H1 (cell line): ENCODE measurements around the gene TTC34. TPM values are rescaled to one million over a fixed set of nuclear protein-coding genes. Genes with fewer than 3 reads are reported as not detected.

Experiments used
- CTCF ChIA-PET: fragments of 300-600 bp; sonication (Branson Sonifier 250); formaldehyde crosslinking; loops from one replicate; lab custom pipeline; 2021; ENCODE audit not compliant: partially characterized antibody; lab: Charles Lee
- POLR2A ChIA-PET: fragments of 300-600 bp; sonication (Branson Sonifier 250); formaldehyde crosslinking; loops from one replicate; lab custom pipeline; 2021; ENCODE audit warnings: inconsistent platforms; ENCODE audit not compliant: partially characterized antibody; lab: Charles Lee
- DNase-seq, 2 experiments: peaks; one replicate each; pipeline versions ENCODE4 v3.0.0 to v3.0.0-alpha.2; 2010 to 2022; ENCODE audit warnings: low spot score in 2 of 2, low read depth in 1 of 2, mixed read lengths in 1 of 2
- FAIRE-seq: peaks from 2 replicates; lab custom pipeline; 2011; peaks lifted over from hg19 to GRCh38; lab: Jason Lieb, UNC
- H2AFZ ChIP-seq: 2 replicates; pipeline ENCODE4 v1.8.1; 2012; ENCODE audit warnings: low read length, inconsistent platforms
- H2AK5ac ChIP-seq: 2 replicates; pipeline ENCODE4 v1.6.1; 2013; ENCODE audit warnings: low read depth, low read length
- H2BK120ac ChIP-seq: replicated peaks from 2 replicates; pipeline ENCODE3; 2013; ENCODE audit warnings: low read depth, low read length, inconsistent platforms
- H2BK12ac ChIP-seq: 2 replicates; pipeline ENCODE4 v1.6.1; 2013; ENCODE audit warnings: low read depth, low read length
- H2BK15ac ChIP-seq: 2 replicates; pipeline ENCODE4 v1.6.1; 2013; ENCODE audit warnings: low read length
- H2BK20ac ChIP-seq: 2 replicates; pipeline ENCODE4 v1.6.1; 2013; ENCODE audit warnings: low read length
- H2BK5ac ChIP-seq: 2 replicates; pipeline ENCODE4 v1.6.1; 2013; ENCODE audit warnings: low read depth, low read length
- H3K14ac ChIP-seq: 2 replicates; pipeline ENCODE4 v1.6.1; 2013; ENCODE audit warnings: inconsistent platforms; ENCODE audit not compliant: insufficient read length
- H3K18ac ChIP-seq: 2 replicates; pipeline ENCODE4 v1.6.1; 2013; ENCODE audit warnings: low read length; ENCODE audit errors: extremely low read depth
- H3K23ac ChIP-seq: 2 replicates; pipeline ENCODE4 v1.6.1; 2013; ENCODE audit warnings: inconsistent platforms; ENCODE audit not compliant: insufficient read length
- H3K23me2 ChIP-seq: 2 replicates; pipeline ENCODE4 v1.6.1; 2013; ENCODE audit warnings: low read depth, low read length
- H3K27ac ChIP-seq: 2 replicates; pipeline ENCODE4 v1.6.1; 2011; ENCODE audit warnings: low read depth, low read length, inconsistent platforms
- H3K27me3 ChIP-seq, 4 experiments: replicated peaks in 1 of 4; 1 replicate in 1 of 4; 2 replicates in 3 of 4; pipeline versions ENCODE4 v1.6.1 to v1.8.1; 2011 to 2013; ENCODE audit warnings: low read length in 3 of 4, mild to moderate bottlenecking in 3 of 4, inconsistent platforms in 2 of 4, mixed read lengths in 2 of 4, moderate library complexity in 1 of 4; ENCODE audit not compliant: control insufficient read depth in 3 of 4, insufficient read depth in 3 of 4; ENCODE audit errors: extremely low read depth in 1 of 4
- H3K36me3 ChIP-seq, 4 experiments: 2 replicates each; pipeline versions ENCODE4 v1.6.1 to v1.8.1; 2011 to 2013; ENCODE audit warnings: mild to moderate bottlenecking in 4 of 4, low read length in 3 of 4, moderate library complexity in 2 of 4, control low read depth in 1 of 4, inconsistent platforms in 1 of 4; ENCODE audit not compliant: insufficient read depth in 4 of 4, control insufficient read depth in 2 of 4
- H3K4ac ChIP-seq: replicated peaks from 2 replicates; pipeline ENCODE3; 2013; ENCODE audit warnings: low read length, low read depth, mixed read lengths, inconsistent platforms; ENCODE audit not compliant: insufficient read length
- H3K4me1 ChIP-seq, 4 experiments: replicated peaks in 1 of 4; 1 replicate in 1 of 4; 2 replicates in 3 of 4; pipeline versions ENCODE4 v1.6.1 to v1.8.1; 2011 to 2013; ENCODE audit warnings: low read length in 3 of 4, inconsistent platforms in 2 of 4, mixed read lengths in 1 of 4; ENCODE audit not compliant: insufficient read depth in 4 of 4, control insufficient read depth in 3 of 4
- H3K4me2 ChIP-seq, 2 experiments: 2 replicates each; pipeline versions ENCODE4 v1.6.1 to v1.8.1; 2011 to 2013; ENCODE audit warnings: low read depth in 2 of 2, low read length in 2 of 2, control low read depth in 1 of 2, inconsistent platforms in 1 of 2, mild to moderate bottlenecking in 1 of 2; ENCODE audit not compliant: insufficient read depth in 1 of 2
- H3K4me3 ChIP-seq, 4 experiments: fragments of 200-600, 300-600 bp in 1 of 4; sonication (generic), shearing (Covaris generic), sonication (Bioruptor Twin) in 1 of 4; 2 replicates each; pipeline versions ENCODE4 v1.5.1 to v1.8.1; 2011 to 2016; ENCODE audit warnings: low read length in 4 of 4, low read depth in 3 of 4, control low read depth in 2 of 4, inconsistent platforms in 2 of 4, mild to moderate bottlenecking in 2 of 4, mixed read lengths in 1 of 4, moderate library complexity in 1 of 4; ENCODE audit not compliant: insufficient read depth in 2 of 4; ENCODE audit errors: extremely low read depth in 1 of 4
- H3K56ac ChIP-seq: replicated peaks from 2 replicates; pipeline ENCODE3; 2013; ENCODE audit warnings: low read depth, mild to moderate bottlenecking, mixed read lengths, low read length, inconsistent platforms; ENCODE audit not compliant: insufficient read length
- H3K79me1 ChIP-seq: 2 replicates; pipeline ENCODE4 v1.6.1; 2013; ENCODE audit warnings: low read depth, low read length, control low read depth
- H3K79me2 ChIP-seq, 2 experiments: 2 replicates each; pipeline versions ENCODE4 v1.6.1 to v1.8.1; 2012 to 2013; ENCODE audit warnings: low read length in 2 of 2, mild to moderate bottlenecking in 2 of 2, inconsistent platforms in 1 of 2; ENCODE audit not compliant: insufficient read depth in 2 of 2, control insufficient read depth in 1 of 2
- H3K9ac ChIP-seq, 4 experiments: replicated peaks in 1 of 4; 1 replicate in 1 of 4; 2 replicates in 3 of 4; pipeline versions ENCODE4 v1.6.1 to v1.8.1; 2011 to 2013; ENCODE audit warnings: low read depth in 3 of 4, low read length in 3 of 4, control low read depth in 2 of 4, mild to moderate bottlenecking in 2 of 4, moderate library complexity in 2 of 4, inconsistent platforms in 1 of 4; ENCODE audit errors: extremely low read depth in 1 of 4
- H3K9me3 ChIP-seq, 2 experiments: 2 replicates each; pipeline versions ENCODE4 v1.6.1 to v1.8.1; 2012 to 2013; ENCODE audit warnings: mild to moderate bottlenecking in 2 of 2, moderate library complexity in 2 of 2, control low read depth in 1 of 2, inconsistent platforms in 1 of 2, low read depth in 1 of 2, low read length in 1 of 2, mixed read lengths in 1 of 2; ENCODE audit not compliant: insufficient read depth in 2 of 2
- H4K20me1 ChIP-seq, 2 experiments: replicated peaks in 1 of 2; 2 replicates each; pipeline versions ENCODE3 to v1.8.1; 2011 to 2013; ENCODE audit warnings: inconsistent platforms in 2 of 2, low read length in 2 of 2, mild to moderate bottlenecking in 1 of 2; ENCODE audit not compliant: insufficient read depth in 2 of 2, control insufficient read depth in 1 of 2
- H4K5ac ChIP-seq: 2 replicates; pipeline ENCODE4 v1.6.1; 2013; ENCODE audit warnings: low read length, low read depth, mixed read lengths, inconsistent platforms; ENCODE audit not compliant: insufficient read length
- H4K8ac ChIP-seq: 2 replicates; pipeline ENCODE4 v1.8.0; 2013; ENCODE audit warnings: mild to moderate bottlenecking, moderate library complexity, low read length, inconsistent platforms; ENCODE audit not compliant: insufficient read depth; ENCODE audit errors: extremely low read depth
- H4K91ac ChIP-seq: replicated peaks from 2 replicates; pipeline ENCODE3; 2013; ENCODE audit warnings: low read length, mixed read lengths, inconsistent platforms; ENCODE audit not compliant: insufficient read length
- CTBP2 ChIP-seq: IDR thresholded peaks from 2 replicates; pipeline ENCODE4 v1.7.0; 2011; ENCODE audit warnings: borderline replicate concordance, mild to moderate bottlenecking, moderate library complexity, mixed read lengths, low read length; ENCODE audit not compliant: insufficient read depth, insufficient read length
- EZH2 ChIP-seq: fragments of 200-600 bp; sonication (generic); IDR thresholded peaks from 2 replicates; pipeline ENCODE4 v1.7.1; 2012; ENCODE audit warnings: low read depth, mild to moderate bottlenecking, moderate library complexity, low read length, inconsistent platforms; ENCODE audit not compliant: severe bottlenecking
- HDAC6 ChIP-seq: IDR thresholded peaks from one replicate; pipeline ENCODE4 v1.7.1; 2012; ENCODE audit warnings: low read depth, mild to moderate bottlenecking, inconsistent platforms, low read length, moderate library complexity
- JUN ChIP-seq: IDR thresholded peaks from 2 replicates; pipeline ENCODE4 v1.6.1; 2011; ENCODE audit warnings: low read depth, mild to moderate bottlenecking, improper control_type of control experiment, low read length
- KDM5A ChIP-seq: fragments of 200-600 bp; IDR thresholded peaks from 2 replicates; pipeline ENCODE4 v1.7.1; 2012; ENCODE audit warnings: mild to moderate bottlenecking, low read length, inconsistent platforms, mixed read lengths
- NRF1 ChIP-seq: IDR thresholded peaks from 2 replicates; pipeline ENCODE4 v1.6.1; 2011; ENCODE audit warnings: mild to moderate bottlenecking, low read depth, low read length, improper control_type of control experiment
- SAP30 ChIP-seq: fragments of 300-600 bp; sonication (generic); IDR thresholded peaks from 2 replicates; pipeline ENCODE4 v1.7.1; 2012; ENCODE audit warnings: low read length, moderate library complexity, mild to moderate bottlenecking, inconsistent platforms; ENCODE audit not compliant: insufficient read depth, insufficient replicate concordance
- SIN3A ChIP-seq, 2 experiments: IDR thresholded peaks in 1 of 2; conservative IDR thresholded peaks in 1 of 2; 2 replicates each; pipeline ENCODE4 v1.6.1; 2011 to 2012; ENCODE audit warnings: low read length in 2 of 2, improper control_type of control experiment in 1 of 2, low read depth in 1 of 2, mild to moderate bottlenecking in 1 of 2
- SIRT6 ChIP-seq: IDR thresholded peaks from one replicate; pipeline ENCODE4 v1.7.1; 2012; ENCODE audit warnings: low read length, inconsistent platforms
- SUZ12 ChIP-seq: fragments of 200-600 bp; sonication (generic); IDR thresholded peaks from 2 replicates; pipeline ENCODE4 v1.6.1; 2012; ENCODE audit warnings: mild to moderate bottlenecking, inconsistent platforms, low read length, moderate library complexity, mixed read lengths
- YY1 ChIP-seq: IDR thresholded peaks from 2 replicates; pipeline ENCODE4 v1.6.1; 2011; ENCODE audit warnings: low read depth, mild to moderate bottlenecking, low read length
- WGBS, 2 experiments: shearing (Covaris generic) in 1 of 2; methylation state at CpG; one replicate each; pipeline versions ENCODE4 v1.1.6 to v1.1.7; 2013 to 2015; ENCODE audit warnings: low lambda C conversion rate in 2 of 2, mixed read lengths in 2 of 2, inconsistent platforms in 1 of 2, low coverage in 1 of 2, missing lambda C conversion rate in 1 of 2; ENCODE audit not compliant: insufficient replicate concordance in 2 of 2, insufficient coverage in 1 of 2, insufficient read length in 1 of 2; ENCODE audit errors: extremely low coverage in 1 of 2, missing lambda C conversion rate in 1 of 2; 5-methylcytosine and 5-hydroxymethylcytosine counted together
- polyA plus RNA-seq, 7 experiments: library from polyadenylated mRNA; depleted of rRNA in 3 of 7; stranded (reverse) in 5 of 7; unstranded in 2 of 7; fragments of >200 nt in 5 of 7; fragments of 200-250 nt in 2 of 7; gene quantifications; 1 replicate in 5 of 7; 2 replicates in 1 of 7; 4 replicates in 1 of 7; pipeline versions ENCODE4 v1.2.1 to v1.2.3, GENCODE V29; 2011 to 2013; ENCODE audit warnings: missing spikeins in 2 of 7, mixed read lengths in 2 of 7
- total RNA-seq: library from RNA; stranded (reverse); fragmentation: NEBNext Ultra II Directional; extraction: Animal tissue kit (Norgen Biotek cat#: 25700); gene quantifications from 2 replicates; pipeline ENCODE4 v1.2.1, GENCODE V29; 2021
- TF ChIP-seq, protein P1 (sequence below): IDR thresholded peaks from 2 replicates; pipeline ENCODE4 v1.6.1; 2011; ENCODE audit warnings: low read depth, mild to moderate bottlenecking, low read length; ENCODE audit not compliant: insufficient read depth

TTC34 gene
- total and polyA plus RNA-seq, 2 of the 8 experiments (the other 6 are each of a cell fraction or from before 2014, with no cell fraction given), result 0.23 to 0.50 TPM

DNA sequence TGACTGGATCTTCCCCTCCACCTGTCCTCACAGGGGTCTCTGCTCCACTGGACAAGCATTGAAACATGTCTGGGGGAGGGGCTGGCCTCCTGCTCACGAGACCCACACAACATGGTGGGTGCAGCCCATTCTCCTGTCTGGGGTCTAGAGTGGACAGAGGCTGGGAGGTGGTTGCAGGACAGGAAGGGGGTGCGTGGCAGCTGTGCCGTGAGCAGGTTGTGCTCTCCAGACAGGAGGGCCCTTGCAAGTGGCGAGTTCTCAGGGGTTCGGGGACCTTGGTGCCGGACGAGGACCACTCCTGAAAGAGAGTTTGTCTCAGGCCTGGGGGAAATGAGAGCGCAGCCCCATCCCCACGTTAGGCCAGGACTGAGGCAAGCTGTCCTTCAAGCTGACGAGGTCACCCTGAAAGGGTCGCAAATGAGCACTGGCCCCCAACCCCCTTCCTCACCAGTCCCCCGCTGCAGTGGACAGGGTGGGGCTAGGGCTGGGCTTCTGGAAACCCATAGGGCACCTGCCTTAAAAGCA lies 21.2 kb upstream of the TTC34 start:
- CTCF ChIA-PET, result no interaction called here
- no peaks in the 10 kb centered on the region for H3K27me3 ChIP-seq
- H3K4me3 ChIP-seq, result no peak overlapping the region
- H2AFZ ChIP-seq, result no peak overlapping the region
- H2AK5ac ChIP-seq, result no peak overlapping the region
- H3K79me1 ChIP-seq, result no peaks in the 10 kb centered on the region
- no peaks in the 10 kb centered on the region for H3K23me2 ChIP-seq
- no peak overlapping the region for H3K18ac ChIP-seq
- H4K91ac ChIP-seq, result no peak overlapping the region
- H3K4me1 ChIP-seq, result no peaks in the 10 kb centered on the region
- H3K23ac ChIP-seq, result no peak overlapping the region
- no peak overlapping the region for H3K56ac ChIP-seq
- H3K36me3 ChIP-seq, result no peaks in the 10 kb centered on the region; a peak in 1 of 8 replicates
- TF ChIP-seq EZH2 (no peak), SUZ12 (no peak), KDM5A (no peak), SAP30 (no peak), SIRT6 (no peak), HDAC6 (no peak), CTBP2 (no peak), JUN (no peak), SIN3A (conservative IDR thresholded peaks at IDR 0.05 in 1 of 2, IDR thresholded peaks at IDR 0.05 in 1 of 2; ENCODE audit: low read depth in 1 of 2, low read length in 2 of 2) (no peak), YY1 (no peak), NRF1 (no peak)
- TF ChIP-seq, protein P1, sequence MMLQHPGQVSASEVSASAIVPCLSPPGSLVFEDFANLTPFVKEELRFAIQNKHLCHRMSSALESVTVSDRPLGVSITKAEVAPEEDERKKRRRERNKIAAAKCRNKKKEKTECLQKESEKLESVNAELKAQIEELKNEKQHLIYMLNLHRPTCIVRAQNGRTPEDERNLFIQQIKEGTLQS, result no peak
- H2BK12ac ChIP-seq, result no peak overlapping the region
- no peak overlapping the region for H3K4ac ChIP-seq
- POLR2A ChIA-PET, result no interaction called here
- H3K4me2 ChIP-seq, result no peak overlapping the region
- no peak overlapping the region for H3K27ac ChIP-seq
- H3K14ac ChIP-seq, result no peak overlapping the region
- H3K79me2 ChIP-seq, result no peaks in the 10 kb centered on the region
- no peak overlapping the region for H4K5ac ChIP-seq
- peaks cover 85 to 100% of the 10 kb centered on the region in 2 experiments for H3K9me3 ChIP-seq
- WGBS, 2 experiments, result 83% methylated on average over 12 of the region's 12 CpGs; no CpG with 5 or more reads in 1 of the 2 experiments
- no peak overlapping the region for H2BK15ac ChIP-seq
- H4K20me1 ChIP-seq, result no peaks in the 10 kb centered on the region
- DNase-seq (no peak), FAIRE-seq (no peak)
- H3K9ac ChIP-seq, result no peak overlapping the region
- no peak overlapping the region for H4K8ac ChIP-seq
- H2BK20ac ChIP-seq, result no peak overlapping the region
- no peak overlapping the region for H2BK120ac ChIP-seq
- no peak overlapping the region for H2BK5ac ChIP-seq
